Hippocampal formation (tissue), 2 donors: ENCODE data around the gene LIN28A.

Experiments
- DNase-seq, 2 donors: peaks; one replicate each; lab custom pipeline; 2025; lab: John Stamatoyannopoulos, UW

Gene LIN28A

GRCh38 chr1:26434161-26434752 lies 23.6 kb downstream of the LIN28A start:
- DNase-seq: no peak

GRCh38 chr1:26438041-26438440 lies 27.4 kb downstream of the LIN28A start:
- no peak for DNase-seq

GRCh38 chr1:26440259-26440658 lies 29.6 kb downstream of the LIN28A start:
- no peak for DNase-seq

GRCh38 chr1:26449868-26450267 lies 39.3 kb downstream of the LIN28A start:
- no peak for DNase-seq

GRCh38 chr1:26450908-26451307 lies 40.3 kb downstream of the LIN28A start:
- DNase-seq: no peak

- no peak for DNase-seq
These were observed 42.0 kb downstream of the LIN28A start for GRCh38 chr1:26452459-26453183.

- DNase-seq: no peak
These were observed 48.5 kb downstream of the LIN28A start for GRCh38 chr1:26459148-26459547.

GRCh38 chr1:26459573-26460031 lies 49.0 kb downstream of the LIN28A start:
- no peak for DNase-seq

GRCh38 chr1:26468911-26469310 lies 58.3 kb downstream of the LIN28A start:
- DNase-seq: no peak

DNA sequence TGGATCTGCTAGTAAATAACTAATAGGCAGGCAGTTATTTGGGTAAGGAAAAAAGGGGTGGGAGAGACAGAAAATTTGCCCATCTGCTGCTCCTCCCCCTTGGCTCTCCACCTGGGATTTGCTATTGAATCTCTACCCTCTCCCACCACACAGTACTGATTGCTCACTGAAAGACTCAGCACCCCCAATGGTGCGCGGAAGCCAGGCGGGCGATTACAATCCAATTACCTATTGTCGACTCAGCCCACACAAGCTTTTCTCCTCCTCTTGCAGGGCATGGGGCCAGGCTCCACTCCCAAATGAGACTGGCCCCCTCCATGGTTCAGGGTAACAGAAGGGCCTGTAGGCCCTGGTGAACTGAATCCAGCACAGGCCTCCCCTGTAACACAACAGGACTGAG lies 58.9 kb downstream of the LIN28A start:
- no peak for DNase-seq

DNA sequence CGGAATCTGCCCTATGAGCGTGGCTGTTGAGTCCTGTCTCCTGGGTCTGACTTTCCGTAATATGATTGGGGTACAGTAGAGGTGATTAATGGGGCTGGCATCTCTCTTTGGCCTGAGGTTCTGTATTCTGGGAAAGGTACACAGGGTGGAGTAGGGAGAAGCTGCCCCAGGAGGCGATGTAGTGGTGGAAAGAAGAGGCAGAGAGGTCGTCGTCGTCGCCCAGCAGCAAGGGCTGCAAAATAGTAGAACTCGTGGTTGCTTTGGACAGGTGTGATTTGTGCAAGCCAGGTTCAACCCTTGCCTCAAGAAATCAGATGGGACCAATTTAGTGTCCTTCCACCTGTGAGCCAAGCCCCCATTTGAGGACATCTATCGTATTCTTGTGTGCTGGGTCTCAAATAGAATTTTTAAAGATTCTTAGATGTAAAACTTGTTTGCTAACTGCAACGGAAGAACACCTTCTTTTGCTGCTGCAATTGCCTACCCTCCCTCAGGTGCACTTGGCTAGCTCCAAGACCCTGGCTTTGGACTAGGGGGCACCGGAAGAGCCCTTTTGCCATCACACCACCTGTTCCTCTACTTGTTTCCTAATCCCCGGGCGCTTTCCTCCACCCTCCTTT lies 60.4 kb downstream of the LIN28A start:
- DNase-seq: no peak

GRCh38 chr1:26471498-26472319 lies 61.1 kb downstream of the LIN28A start:
- peak in 1 of 2 donors; percentile 78 for DNase-seq

- DNase-seq: peak; percentile 85 to 91
These were observed 61.8 kb downstream of the LIN28A start, which contains the start of gene HMGN2 for GRCh38 chr1:26472320-26472900. Gene HMGN2 (plus strand): TSS chr1:26472440. CDS start chr1:26472613, 173 bp downstream.

DNA sequence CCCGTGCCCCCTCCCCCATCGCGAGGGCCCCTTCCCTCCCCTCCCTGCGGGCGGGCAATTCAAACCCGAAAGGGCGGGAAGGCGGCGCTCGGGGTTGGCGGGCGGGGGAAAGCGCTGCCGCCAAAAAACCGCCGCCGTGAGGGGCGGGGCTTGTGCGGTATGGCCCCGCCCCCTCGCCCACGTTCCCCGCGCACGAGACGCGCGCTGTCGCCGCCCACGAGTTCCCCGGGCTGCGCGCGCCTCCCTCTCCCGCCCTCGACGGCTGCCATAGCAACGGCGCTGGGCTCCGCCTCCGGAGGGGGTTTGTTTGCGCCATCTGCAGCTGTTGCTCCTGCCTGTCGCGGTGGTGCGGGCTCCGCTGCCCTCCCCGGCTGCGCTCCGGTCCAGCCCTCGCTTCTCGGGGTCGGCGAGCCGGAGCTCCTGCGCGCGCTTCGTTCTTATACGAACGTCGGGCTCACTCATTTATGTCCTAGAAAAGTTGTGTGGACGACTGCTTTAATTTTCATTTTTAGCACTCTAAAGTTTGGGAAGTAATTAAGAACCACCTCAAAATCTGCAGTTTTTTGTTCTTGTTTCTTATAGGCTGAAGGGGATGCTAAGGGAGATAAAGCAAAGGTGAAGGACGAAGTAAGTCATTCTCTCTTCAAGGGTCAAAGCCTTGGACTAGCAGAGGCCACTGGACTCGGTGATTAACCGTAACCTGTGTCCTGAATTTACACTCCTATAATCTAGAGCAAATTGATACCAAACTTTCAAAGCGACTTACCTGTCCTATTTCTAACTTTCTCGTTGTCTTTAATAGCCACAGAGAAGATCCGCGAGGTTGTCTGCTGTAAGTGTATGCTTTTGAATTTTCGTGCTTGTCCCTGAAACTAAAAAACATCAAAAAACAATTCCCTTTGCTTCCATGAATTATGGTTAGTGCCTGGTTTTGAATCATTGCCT lies 62.6 kb downstream of the LIN28A start:
- peak; percentile 94 to 96 for DNase-seq

GRCh38 chr1:26474818-26475217 lies 64.2 kb downstream of the LIN28A start:
- DNase-seq: no peak

DNA sequence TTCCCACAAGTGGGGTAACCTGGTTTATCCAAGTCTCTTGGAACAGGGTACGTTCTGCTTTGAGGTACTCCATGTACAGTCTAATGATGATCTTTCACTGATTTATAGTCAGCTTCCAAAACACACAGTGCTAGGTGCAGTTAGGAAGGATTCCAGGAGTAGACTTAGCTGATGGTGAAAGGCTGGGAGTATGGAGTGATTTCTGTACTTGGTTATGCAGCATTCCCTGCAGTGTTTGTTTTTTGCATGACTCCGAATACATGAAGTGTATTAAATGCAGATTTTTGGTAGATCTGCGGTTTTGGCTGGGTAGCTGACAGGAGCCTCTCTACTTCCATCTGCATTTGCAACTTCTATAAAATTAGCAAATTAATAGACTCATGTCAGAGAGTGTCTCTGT lies 65.4 kb downstream of the LIN28A start:
- no peak for DNase-seq

DNA sequence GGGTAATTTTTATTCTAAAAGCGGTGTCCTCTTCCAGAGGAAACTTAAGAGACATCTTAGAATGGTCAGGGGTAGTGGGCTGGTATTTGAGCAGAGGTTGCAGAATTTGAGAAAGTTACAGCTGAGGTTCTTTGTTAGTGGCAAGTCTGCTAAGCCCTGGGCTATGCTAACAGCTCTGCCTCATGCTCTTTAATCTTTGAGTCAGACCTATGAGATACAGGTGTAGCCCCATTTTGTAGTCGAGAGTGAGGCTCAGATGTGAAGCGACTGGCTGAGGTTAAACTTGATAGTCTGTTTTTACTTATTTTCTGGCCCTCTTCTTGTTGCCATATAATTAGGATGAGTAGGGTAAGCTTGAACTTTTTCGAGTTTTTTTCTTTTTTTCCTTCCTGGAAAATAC lies 66.3 kb downstream of the LIN28A start:
- no peak for DNase-seq

DNA sequence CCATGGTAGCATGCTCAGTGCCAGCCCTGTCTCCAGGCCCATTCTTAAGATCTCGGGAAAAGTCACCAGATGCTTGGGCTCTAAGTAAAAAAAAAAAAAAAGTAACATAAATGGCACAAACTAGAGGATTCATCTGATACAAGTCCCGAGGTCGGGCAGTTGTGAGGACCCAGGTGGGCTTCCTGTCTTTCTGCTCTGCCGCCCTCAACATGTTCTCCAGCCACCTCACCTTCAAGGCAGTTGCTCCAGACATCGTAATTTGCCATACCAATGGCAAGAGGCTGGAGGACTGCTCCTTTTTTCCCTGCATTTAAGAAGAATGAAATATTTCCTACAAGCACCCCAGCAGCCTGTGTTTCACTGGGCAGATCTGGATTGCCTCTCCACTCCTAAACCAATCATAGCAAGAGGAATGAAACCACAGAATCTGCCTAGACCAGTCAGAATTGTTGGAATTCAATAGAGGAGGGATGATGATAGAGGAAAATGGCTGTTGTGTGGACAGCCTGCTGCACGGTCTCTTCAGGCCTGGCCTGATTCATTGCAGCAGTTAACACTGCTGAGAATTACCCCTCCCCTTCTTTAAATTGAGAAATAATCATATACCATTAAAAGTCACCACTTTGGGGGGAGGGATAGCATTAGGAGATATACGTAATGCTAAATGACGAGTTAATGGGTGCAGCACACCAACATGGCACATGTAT lies 67.0 kb downstream of the LIN28A start:
- DNase-seq: no peak

DNA sequence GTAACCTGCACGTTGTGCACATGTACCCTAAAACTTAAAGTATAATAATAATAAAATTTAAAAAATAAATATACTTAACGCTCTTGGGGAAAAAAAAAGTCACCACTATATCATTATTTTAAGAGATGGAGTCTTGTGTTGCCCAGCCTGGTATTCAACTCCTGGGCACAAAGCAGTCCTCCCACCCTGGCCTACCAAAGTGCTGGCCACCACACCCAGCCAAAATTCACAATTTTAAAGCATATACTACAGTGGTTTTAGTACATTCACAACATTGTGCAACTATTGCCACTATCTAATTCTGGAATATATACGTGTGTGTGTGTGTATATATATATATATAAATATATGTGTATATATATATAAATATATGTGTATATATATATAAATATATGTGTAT lies 67.5 kb downstream of the LIN28A start:
- no peak for DNase-seq

DNA sequence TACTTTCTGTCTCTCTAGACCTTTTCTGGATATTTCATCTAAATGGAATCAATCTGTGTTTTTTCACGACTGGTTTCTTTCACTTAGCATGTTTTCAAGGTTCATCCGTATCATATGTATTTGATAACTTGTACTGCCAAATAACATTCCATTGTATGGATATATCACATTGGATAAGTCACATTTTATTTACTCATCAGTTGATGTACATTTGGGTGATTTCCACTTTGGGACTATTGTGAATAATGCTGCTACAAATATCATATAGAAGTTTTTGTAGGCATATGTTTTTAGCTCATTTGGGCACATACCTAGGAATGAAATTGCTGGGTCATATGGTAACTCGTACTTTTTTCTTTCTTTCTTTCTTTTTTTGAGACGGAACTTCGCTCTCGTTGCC lies 68.4 kb downstream of the LIN28A start:
- no peak for DNase-seq
